Testis (tissue), 2 donors: ENCODE measurements around the gene GREB1.

Source experiments
- CTCF ChIP-seq, 3 experiments: fragments of 450-650 bp in 2 of 3; fragments of 200-600 bp in 1 of 3; sonication (generic) in 1 of 3; IDR thresholded peaks; one replicate each; pipeline ENCODE4 v1.5.1; 2016 to 2019; ENCODE audit warnings: antibody characterized with exemption in 3 of 3, mild to moderate bottlenecking in 2 of 3, moderate library complexity in 1 of 3
- POLR2A ChIP-seq: fragments of 450-650 bp; IDR thresholded peaks from one replicate; pipeline ENCODE4 v1.6.1; 2017; ENCODE audit warnings: antibody characterized with exemption, mild to moderate bottlenecking, moderate library complexity

GRCh38 chr2:11656671-11657101 is 122.8 kb downstream of the GREB1 start:
- TF ChIP-seq POLR2A (no peak), CTCF (IDR thresholded peaks at IDR 0.05) (no peak)
